DMS 273 (cell line): Measurements from ENCODE around the gene KLF7.

Source experiments
- DNase-seq: peaks from one replicate; lab custom pipeline; 2025; ENCODE audit not compliant: unreplicated experiment; lab: John Stamatoyannopoulos, UW

The KLF7 gene

DNA sequence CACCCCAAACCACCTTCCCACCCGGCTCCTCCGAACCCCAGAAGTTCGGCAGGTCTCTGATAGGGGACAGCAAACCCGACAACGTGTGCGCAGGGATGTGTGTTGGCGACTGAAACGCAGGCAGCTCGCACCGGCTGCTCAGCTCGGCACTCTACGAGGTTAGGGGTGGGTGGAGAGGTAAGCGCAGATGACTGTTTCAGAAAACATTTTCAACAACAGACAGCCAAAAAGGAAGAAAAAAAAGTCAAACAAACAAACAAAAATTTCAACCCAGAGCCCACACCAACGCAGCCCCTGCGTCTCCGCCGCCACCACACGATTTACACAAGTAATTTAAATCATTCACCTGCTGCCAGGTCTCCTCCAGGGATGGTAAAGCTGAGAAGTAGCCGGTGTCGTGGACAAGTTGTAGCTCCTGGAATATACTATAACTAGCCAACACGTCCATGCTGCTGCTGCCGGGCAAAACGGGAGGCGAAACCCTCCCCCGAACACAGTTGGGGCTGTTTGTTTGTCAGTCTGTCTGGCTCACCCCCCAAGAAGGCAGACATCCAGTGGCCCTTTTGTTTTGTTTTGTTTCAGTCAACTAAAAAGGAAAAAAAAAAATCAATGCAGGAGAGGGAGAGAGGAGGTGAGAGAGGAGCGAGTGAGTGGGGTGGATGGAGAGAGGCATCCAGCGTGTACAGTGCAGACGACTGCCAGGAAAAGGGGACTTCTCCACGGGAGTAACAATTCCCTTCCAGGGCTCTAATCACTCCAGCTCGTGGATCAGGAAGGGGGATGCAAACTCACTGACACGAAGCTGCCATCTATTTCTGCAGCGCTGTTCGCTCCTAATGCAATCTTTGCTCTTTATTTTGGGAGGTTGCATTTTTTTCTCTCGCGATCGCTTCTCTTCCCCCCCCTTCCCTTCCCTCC is at the start of gene KLF7:
KLF7 (minus strand) TSS at position 828 of the 918 bp plus-strand sequence; CDS start at position 448, 380 bp downstream.
- peak; percentile 76 for DNase-seq

DNA sequence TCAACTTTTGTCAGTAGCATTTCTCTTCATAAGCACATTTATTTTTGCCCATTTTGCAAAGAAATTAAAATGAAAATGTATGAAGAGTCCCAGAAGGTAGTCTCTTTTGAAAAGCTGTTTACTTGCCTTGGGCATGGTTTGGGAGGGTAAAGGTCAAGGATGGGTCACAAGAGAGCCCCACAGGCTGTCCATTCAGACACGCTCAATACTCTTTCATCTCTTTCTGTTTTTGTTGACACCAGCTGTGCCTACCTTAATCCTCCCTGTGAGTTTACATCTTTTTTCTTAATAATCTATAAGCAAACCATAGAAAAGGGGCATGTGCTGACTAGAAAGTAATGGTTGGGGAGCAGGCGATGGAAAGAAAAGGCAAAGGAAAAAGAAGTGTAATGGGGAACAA is 49.6 kb upstream of the KLF7 start:
- DNase-seq, result no peak

DNA sequence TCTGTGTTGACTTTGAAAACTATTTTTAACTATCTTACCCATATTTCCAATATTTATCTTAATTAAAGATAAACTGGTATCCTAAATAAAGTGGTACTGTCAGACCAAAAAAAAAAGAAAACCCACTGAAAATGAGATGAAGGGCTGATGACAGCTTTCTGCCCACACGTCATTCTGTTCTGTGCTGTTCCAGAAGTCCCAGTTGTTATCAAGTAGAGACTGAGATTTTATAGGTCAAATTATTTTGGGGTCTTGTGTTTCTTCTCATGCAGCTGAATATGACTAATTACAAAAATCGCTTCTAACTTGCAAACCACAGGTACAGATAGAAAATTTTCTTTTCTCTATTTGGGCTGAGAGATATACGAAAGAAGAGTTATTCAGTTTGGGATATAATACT is 48.7 kb upstream of the KLF7 start:
- DNase-seq, result no peak

DNA sequence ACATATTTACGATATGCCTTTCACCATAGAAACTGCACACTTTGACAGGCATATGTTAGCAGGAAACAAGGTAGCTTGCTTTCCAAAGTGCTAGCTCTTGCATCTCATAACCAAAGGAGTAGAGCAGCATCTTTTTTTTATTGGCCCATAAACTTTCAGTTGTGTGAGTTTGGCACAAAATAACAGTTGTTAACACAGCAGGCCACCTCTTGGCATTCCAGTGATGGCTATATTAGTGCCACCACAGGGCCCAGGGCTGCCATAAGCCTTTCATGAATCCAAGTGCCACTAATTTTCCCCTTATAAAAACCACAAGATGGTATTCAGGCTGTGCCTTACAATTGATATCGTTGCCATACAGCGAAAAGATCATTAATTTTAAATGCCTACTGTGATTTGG is 40.3 kb upstream of the KLF7 start:
- DNase-seq, result no peak

DNA sequence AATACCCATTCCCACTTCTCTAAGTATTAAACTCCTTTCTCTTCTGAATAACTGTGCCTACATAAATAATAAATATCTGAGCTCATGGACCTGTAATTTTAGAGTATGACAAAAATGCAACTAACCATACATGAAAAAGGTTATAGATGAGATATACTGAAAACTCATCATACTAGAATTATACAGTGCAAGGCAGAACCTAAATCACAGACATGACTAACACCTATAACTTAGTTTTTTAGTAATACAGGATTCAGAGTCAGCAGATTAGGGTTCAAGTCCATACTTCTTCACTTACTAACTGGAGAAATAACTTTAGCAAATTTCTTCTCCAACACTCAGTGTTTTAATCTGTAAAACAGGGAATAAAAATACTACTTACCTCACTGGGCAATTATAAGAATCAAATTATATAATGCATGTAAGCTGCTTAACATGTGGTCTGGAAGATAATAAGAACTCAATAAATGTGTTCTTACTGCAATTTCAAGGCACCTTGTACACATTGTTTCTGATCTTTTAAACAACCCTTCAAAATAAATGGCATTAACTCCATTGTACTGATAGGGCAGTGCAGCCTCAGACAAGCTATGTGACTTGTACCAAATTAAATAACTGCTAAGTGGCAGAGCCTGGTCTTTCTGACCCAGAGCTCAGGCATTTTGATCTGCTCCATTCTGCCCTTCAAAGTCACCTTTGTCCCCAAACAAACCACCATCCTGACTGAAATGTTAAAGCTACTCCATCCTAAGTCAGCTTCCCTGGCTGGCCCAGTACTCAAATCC is 39.6 kb upstream of the KLF7 start:
- DNase-seq, result no peak

DNA sequence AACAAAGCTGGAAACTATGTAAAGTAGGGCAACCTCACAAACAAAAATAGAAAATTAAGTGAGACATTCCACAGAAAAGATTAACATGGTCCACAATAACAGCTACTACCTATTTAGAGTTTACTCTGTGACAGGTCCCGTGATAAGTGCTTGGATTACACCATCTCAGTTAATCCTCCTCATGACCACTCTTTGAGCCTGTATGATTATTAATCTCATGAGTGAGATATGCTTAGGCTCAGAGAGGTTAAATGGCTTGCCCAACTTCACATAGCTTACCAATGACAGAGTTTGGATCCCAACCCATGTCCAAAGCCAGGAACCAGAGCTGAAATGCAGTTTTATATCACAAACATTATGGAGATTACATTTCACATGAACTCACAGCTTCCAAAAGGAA is 37.3 kb upstream of the KLF7 start:
- DNase-seq, result no peak

DNA sequence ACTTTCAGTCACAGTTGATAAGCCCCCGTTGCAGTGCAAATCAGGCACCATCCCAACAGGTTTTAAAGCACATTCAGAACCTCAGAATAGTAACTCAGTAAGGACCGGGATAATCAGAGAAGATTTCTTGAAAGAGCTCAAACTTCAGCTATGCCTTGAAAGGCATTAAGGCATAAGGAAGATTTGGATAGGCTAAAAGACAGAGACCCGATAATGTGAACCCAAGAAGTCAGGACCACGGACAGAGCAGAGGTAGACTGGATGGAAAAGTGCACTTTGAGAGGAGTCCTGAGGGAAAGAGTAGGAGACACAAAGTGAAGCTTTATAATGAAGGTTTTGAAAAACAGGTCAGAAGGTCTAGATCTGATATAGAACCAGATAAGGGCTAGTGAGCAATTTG is 36.9 kb upstream of the KLF7 start:
- peak; percentile 31 for DNase-seq

DNA sequence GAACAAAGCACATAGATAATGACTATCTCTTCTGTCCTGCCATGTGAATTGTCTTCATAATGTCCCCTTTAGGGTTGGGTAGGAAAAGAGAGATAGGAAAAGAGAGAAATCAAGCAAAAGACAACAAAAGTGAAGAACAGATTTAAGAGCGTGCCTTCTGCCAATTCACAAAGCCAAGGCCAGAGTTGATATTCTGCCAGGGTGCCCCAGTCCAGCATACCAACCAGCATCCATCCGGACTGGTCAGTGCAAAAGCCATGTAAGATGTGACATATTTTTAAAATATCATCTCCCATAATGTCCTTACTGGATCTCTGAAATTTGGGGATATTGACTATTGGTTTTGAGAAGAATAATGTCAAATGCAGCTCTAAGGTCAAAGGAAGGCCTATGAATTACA is 35.7 kb upstream of the KLF7 start:
- DNase-seq, result no peak

DNA sequence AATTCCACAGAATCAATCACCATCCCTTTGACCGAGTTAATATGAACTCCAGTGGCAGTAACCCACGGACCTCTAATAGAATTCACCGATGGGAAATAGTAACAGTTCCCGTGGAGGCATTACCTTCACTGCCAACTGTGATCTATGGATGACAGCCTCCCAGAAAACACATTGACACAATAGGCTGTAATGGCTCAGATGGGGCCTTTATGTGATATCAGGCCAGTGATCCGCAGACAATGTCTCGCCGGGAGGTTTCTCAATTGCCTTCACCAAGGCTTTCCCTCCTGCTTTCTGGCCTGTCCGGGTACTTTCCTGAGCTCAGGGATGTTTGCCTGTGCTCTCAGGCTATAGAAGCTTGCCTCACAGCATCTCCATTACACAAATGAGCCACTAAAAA is 34.4 kb upstream of the KLF7 start:
- no peak for DNase-seq

DNA sequence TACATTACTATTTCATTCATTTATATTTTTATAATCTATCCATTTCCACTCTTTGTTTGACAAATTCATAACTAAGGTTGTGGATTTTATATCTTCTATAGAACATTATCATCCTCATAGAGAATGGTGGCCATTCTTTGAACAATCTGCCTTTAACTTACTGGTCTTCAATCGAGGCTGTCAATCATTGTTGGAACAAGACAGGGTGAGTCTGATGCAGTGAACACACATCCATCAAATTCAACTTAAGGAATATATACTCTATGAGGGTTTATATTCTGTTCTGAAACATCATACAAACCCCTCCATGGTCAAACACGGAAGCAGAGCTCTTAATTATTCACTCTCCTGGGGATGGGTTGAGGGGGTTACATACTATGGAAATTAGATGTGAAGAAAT is 28.3 kb upstream of the KLF7 start:
- DNase-seq, result no peak

DNA sequence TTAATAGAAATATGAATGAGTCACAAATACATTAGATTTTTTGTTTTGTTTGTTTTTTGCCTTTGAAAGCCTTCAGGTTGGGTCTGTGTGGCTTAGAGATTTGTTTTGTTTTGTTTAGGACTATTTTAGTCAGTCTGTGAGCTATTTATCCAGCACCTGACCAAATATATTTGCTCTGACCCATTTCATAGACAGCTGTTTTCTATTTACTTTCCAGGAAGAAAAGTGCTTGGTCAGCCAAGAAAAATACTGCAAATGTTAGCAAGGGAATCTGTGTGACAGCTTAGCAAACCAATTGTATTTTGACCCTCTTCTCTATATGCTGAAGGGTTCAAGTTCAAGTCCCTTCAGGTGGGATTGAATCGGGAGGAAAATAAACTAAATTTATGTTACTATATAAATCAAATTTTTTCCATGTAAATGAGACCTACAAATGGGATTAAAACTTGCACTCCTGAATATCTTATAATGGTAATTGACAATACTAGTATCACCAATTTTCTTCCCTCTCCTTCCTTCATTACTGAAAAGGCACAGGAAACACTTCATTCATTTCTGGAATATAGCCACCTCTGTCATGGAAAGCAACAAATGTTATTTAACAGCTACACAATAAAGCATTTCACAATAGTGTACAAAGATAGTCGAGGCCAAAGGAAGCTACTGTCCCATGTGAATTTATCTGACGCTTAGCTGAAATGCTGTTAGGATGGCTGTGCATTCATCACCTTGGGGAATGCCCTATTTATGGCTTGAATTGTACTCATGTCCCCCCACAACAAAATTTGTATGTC is 23.1 kb upstream of the KLF7 start:
- peak; percentile 17 for DNase-seq

DNA sequence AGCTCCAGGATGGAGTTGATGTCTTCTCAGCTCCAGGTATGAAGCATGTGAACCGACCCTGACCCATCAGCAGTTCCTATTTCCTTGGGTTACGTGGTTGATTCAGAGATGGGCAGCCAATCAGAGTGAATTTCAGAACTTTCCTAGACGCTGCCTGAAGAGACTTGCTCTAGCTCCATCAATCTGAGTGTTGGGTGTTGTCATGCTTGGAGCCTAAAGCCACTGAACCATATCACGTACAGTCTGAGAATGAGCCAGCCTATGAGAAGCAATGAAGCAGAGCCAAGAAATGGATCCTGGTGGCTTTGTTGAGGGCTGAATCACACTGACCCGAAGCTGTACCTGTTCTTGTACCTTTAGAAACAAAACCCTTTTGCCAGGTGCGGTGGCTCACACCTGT is 19.6 kb upstream of the KLF7 start:
- no peak for DNase-seq

DNA sequence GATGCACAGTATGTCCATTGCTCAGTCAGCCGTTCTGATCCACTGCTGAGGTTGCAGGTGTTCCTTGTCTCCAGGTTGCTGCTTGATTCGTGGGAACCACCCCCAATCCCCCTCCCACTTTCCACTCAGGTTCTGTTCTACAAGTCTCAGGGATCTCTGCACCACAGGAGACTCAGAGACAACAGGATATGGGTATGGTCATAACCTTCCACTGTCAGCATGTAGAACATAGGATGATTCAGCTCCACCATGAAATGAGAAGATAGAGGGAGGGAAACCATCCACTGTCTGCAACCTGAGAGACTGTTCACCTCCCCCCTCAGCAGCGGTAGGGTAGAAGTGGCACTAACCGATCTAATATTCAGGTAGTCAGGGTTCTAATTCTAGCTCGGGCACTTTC is 19.0 kb upstream of the KLF7 start:
- DNase-seq, result no peak

DNA sequence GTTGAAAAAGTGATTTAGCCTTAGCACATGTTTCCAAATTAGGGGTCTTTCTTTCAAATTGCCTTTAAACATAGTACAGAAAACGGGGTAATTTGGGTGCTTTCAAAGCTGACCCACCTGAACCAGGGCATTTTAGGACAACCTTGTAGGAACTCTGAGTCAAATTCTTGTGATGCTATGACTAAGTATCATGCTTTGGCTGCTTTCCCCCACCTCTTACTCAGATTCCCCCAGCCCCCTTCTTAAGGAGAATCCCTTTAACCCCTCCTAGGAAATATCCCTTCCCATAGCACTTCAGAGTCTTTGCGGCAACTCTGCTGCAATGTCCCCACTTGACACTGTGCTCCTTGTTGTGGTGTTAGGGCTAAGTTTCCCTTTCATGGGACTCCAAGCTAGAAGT is 18.6 kb upstream of the KLF7 start:
- no peak for DNase-seq

DNA sequence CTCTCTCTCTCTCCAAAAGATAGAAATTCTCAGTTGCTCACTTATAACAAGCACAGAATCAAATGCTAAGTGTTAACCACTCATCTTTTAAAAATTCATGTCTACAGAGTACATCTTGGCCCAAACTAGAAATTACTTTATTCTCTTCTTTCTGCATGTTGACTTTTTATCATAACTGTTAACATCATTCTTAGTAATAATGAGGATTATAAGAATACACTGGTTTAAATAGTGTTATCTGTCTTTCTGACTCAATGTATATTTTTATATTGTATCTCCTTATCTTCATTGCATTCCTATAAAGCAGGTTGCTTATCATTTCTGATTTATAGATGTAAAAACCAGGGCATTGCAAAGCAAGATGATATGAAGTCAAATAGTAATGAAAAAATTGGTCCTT is 17.8 kb upstream of the KLF7 start:
- DNase-seq, result no peak

DNA sequence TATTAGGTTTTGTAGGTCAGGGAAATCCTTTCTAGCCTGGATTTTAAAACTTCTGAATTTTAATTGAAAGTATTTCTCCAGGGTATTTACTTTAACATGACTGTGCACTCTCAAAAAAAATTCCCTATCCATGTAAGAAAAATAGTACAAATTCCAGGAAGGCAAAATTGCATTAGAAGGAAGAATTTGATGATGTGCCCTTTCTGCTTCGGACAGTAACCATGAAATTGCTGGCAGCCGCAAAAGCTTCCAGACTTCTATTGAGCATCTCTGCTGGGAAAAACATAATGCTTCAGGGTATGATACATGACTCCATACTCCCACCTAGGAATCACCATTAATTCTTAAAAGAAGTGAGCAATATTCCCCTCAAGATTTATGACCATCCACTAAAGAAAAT is 17.2 kb upstream of the KLF7 start:
- no peak for DNase-seq

DNA sequence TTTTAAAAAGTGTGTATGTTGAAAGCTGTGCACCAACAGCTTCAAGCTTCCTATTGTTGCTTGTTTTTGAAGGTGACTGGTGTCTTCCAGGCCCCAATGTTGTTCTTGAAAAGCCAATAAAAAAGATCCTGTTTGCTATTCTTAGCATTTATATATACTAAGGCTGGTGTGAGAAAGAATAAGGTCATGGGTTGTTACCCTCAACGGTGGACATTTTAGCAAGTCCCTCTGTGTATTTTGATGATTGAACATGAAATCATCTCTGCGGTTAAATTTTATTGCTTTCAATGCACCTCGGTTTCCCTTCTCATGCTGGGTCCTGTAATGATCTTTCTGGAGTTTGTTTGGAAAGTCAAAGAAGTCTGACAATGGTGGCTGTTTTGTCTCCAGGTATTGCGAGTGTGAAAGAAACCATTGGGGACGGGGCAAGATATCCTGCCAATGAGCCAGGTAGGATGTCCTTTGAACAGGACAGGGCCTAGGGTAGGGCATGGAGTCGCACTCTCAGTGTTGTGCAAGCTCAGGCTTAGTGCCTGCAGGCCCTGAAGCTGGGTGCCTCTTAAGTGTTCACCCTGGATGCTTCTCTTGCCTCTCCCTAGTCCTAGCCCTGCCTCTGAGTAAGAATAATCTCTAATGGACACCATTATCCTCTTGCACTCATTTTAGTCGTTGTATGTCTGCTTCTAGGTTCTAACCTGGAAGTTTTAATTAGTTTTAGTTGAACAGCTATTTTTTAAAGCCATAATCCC is 16.0 kb upstream of the KLF7 start:
- DNase-seq, result no peak

DNA sequence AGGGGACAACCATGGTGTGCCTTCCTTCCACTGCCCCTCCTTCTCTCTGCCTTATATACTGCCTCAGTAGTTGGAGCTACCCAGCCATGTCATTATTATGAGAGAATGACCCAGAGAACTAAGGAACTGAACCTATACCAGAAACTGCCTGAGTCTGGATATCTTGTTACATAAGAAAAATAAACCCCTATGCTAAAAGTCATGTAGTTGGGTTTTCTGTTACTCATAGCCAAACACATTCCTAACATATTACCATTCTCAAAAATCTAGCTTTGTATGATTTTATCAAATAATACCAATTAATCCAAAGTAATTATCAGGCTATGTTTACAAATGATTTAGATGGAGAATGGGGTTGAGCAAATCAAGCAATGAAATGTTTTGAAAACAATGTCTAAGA is 15.0 kb upstream of the KLF7 start:
- DNase-seq, result no peak

DNA sequence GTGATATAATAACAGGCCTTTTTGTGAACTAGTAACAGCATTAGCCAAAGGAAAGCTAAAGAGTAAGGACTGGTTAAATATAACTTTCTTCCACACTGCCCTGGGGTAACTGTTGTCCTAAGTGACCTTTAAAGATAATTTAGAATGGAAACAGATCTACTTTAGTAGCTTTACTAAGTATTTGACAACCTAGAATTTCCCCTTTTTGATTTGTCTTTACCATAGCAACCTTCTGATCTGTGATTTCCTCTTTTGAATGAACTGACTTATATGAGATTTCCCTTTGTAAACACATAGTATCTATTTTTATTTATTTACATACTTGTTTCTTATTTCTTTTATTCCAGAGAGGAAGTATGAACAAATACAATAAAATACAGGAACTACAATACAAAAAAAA is 10.5 kb upstream of the KLF7 start:
- no peak for DNase-seq

DNA sequence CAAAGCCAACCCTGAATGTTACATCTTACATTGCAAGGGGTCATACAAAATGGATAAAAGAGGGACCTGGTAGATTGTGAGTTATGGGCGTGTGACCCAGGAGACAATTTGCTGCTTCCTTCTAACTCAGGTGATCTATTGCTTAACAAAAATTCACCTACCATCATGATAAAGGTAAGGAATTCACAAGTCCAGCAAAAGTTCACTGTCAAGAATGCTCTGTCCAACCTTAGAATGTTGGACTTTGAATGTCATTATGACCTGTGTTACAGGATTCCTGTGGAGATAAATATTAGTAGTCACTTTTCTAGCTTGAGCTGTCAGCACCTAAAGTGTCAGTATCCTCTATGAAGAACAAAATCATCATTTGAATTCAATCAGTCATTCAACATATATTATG is 7.9 kb upstream of the KLF7 start:
- no peak for DNase-seq
